ENCODE measurements around the gene MTCL1. TPM values are rescaled to one million over a fixed set of nuclear protein-coding genes. Genes with fewer than 3 reads are reported as not detected.

The MTCL1 gene
- total RNA-seq, 2 donors from 2014 or later, result 11.2 to 73.1 TPM

DNA sequence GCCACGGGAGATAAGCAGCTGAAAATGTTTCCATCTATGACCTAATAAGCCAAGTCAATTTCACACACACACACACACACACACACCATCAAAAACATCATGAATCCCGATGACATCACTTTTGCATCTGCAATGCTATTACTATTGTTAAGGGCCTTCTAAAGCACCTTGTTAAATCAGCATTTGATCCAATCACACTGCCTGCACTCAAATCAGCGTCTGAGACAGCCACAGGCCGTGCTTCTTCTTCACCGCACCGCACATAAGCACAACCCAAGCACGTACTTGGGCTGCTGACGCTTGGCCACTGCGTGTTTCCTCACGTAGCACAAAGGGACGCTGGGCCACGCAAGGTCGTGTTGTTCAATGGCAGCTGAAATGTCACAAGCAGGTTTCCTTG is 15.8 kb upstream of the MTCL1 start:
- intact Hi-C loops (cut with DNase I), result no loop called here
- no peaks in the 10 kb centered on the region for H3K36me3 ChIP-seq
- H3K9me3 ChIP-seq, result no peaks in the 10 kb centered on the region
- TF ChIP-seq POLR2AphosphoS5 (IDR thresholded peaks at IDR 0.05) (no peak), POLR2A (IDR thresholded peaks at IDR 0.05) (no peak)
- TF ChIP-seq, protein P1, sequence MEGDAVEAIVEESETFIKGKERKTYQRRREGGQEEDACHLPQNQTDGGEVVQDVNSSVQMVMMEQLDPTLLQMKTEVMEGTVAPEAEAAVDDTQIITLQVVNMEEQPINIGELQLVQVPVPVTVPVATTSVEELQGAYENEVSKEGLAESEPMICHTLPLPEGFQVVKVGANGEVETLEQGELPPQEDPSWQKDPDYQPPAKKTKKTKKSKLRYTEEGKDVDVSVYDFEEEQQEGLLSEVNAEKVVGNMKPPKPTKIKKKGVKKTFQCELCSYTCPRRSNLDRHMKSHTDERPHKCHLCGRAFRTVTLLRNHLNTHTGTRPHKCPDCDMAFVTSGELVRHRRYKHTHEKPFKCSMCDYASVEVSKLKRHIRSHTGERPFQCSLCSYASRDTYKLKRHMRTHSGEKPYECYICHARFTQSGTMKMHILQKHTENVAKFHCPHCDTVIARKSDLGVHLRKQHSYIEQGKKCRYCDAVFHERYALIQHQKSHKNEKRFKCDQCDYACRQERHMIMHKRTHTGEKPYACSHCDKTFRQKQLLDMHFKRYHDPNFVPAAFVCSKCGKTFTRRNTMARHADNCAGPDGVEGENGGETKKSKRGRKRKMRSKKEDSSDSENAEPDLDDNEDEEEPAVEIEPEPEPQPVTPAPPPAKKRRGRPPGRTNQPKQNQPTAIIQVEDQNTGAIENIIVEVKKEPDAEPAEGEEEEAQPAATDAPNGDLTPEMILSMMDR (IDR thresholded peaks at IDR 0.05), result no peak
- H3K27ac ChIP-seq, result no peak overlapping the region
- no peaks in the 10 kb centered on the region for H3K27me3 ChIP-seq (replicated peaks; ENCODE audit: insufficient read depth)
- no peak overlapping the region for H3K4me3 ChIP-seq
- 91% methylated on average over 13 of the region's 13 CpGs for WGBS
- no peaks in the 10 kb centered on the region for H3K4me1 ChIP-seq (replicated peaks)
- DNase-seq (ENCODE audit: low spot score), result no peak

DNA sequence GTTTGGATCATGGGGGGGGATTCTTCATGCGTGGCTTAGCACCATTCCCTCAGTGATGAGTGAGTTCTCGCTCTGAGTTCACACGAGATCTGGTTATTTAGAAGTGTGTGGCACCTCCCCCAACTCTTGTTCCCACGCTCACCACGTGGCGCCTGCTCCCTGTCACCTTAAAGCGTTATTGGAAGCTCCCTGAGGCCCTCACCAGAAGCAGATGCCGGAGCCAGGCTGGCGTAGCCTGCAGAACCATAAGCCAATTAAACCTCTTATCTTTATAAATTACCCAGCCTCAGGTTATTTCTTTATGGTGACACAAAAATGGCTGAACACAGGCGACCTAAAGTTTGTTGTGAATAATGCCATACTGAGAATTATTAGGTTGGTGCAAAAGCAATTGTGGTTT is 10.5 kb upstream of the MTCL1 start:
- DNase-seq (ENCODE audit: low spot score), result no peak
- no peaks in the 10 kb centered on the region for H3K36me3 ChIP-seq
- H3K27ac ChIP-seq, result no peak overlapping the region
- intact Hi-C loops (cut with DNase I), result no loop called here
- H3K4me3 ChIP-seq, result no peak overlapping the region
- H3K27me3 ChIP-seq (replicated peaks; ENCODE audit: insufficient read depth), result no peaks in the 10 kb centered on the region
- H3K9me3 ChIP-seq, result no peaks in the 10 kb centered on the region
- TF ChIP-seq, protein P1 (IDR thresholded peaks at IDR 0.05), result no peak
- TF ChIP-seq POLR2A (IDR thresholded peaks at IDR 0.05) (no peak), POLR2AphosphoS5 (IDR thresholded peaks at IDR 0.05) (no peak)
- WGBS, result 91% methylated on average over 10 of the region's 10 CpGs
- no peaks in the 10 kb centered on the region for H3K4me1 ChIP-seq (replicated peaks)

DNA sequence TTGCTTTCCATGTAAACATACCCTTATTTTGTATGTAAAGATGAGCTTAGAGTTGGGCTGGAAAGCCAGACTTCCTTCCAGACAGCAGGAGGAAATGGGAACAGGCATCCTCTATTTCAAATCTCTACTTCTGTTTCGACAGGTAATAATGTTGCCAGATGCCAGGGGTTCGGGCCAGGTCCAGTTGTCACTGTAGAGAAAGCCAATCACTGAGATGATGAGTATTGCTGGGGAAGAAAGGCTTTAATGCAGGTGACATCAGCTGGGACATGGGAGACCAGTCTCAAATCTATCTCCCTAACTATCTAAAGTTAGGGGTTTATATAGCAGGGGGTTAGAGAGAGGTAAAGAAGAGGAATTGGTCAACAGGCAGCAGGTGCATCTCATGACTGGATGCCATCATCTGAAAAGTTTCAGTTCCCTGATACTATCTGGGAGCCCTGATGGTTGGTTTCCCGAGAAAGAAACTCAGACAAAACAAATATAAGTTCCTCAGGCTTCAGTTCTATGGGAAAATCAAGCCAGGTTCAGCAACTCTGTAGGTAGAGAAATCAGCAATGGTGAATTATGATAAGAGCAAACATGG is 9.3 kb upstream of the MTCL1 start:
- H3K36me3 ChIP-seq, result no peaks in the 10 kb centered on the region
- H3K9me3 ChIP-seq, result no peaks in the 10 kb centered on the region
- H3K27ac ChIP-seq, result no peak overlapping the region
- intact Hi-C loops (cut with DNase I), result loop anchor here (2.0 kb wide), 1 partner anchor 291 kb away; no protein-coding TSS in a partner anchor
- no peak for DNase-seq (ENCODE audit: low spot score)
- no peaks in the 10 kb centered on the region for H3K27me3 ChIP-seq (replicated peaks; ENCODE audit: insufficient read depth)
- H3K4me1 ChIP-seq (replicated peaks), result no peaks in the 10 kb centered on the region
- WGBS, result 86% methylated on average over 3 of the region's 3 CpGs
- TF ChIP-seq, protein P1 (IDR thresholded peaks at IDR 0.05), result no peak
- TF ChIP-seq POLR2A (IDR thresholded peaks at IDR 0.05), result no peak
- TF ChIP-seq POLR2AphosphoS5 (IDR thresholded peaks at IDR 0.05), result no peak
- H3K4me3 ChIP-seq, result no peak overlapping the region

DNA sequence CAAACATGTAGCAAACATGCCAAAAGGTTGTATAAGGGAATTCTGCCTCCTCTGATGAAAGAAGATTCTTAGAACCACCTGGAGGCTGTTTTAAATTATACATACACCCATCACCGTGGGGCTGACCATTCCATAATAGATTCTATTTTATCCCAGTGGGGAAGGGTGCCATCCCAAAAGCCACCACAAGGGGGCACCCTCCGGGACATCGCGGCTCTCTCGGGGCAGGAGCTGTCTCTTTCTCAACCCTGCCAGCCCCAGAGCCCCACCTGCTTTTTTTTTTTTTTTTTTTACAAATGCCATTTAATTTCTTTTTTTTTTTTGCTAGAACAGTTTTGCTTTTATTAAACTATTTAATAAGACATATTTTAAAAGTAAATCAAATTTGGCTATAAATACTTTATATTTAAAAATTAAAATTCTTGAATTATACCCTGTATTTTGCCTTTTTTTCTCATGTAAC is 8.6 kb upstream of the MTCL1 start:
- Histone ChIP-seq H3K4me3 (no peak overlapping the region), H3K27ac (no peak overlapping the region), H3K27me3 (replicated peaks; ENCODE audit: insufficient read depth) (no peaks in the 10 kb centered on the region), H3K9me3 (no peaks in the 10 kb centered on the region), H3K4me1 (replicated peaks) (no peaks in the 10 kb centered on the region), H3K36me3 (no peaks in the 10 kb centered on the region)
- TF ChIP-seq, protein P1 (IDR thresholded peaks at IDR 0.05), result peak; percentile 82 to 93 (median 84)
- TF ChIP-seq POLR2A (IDR thresholded peaks at IDR 0.05), result no peak
- TF ChIP-seq POLR2AphosphoS5 (IDR thresholded peaks at IDR 0.05), result no peak
- intact Hi-C loops (cut with DNase I), result loop anchor here (2.0 kb wide), 1 partner anchor 290 kb away; no protein-coding TSS in a partner anchor
- under 1% methylated on average over 5 of the region's 5 CpGs for WGBS
- DNase-seq (ENCODE audit: low spot score), result peak; percentile 60

DNA sequence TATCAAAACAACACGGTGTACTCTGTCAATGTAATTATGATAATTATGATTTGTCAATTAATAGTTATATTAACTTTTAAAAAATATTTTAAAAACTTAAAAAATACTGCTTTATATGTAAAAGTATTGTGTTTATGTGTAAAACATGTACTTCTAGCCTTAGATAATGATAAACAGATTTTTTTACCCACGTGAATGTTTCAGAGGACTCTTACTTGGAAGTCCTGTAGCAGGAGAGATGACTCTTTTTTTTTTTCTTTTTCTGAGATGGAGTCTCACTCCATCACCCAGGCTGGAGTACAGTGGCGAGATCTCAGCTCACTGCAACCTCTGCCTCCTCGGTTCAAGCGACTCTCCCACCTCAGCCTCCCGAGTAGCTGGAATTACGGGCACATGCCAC is 6.2 kb upstream of the MTCL1 start:
- Histone ChIP-seq H3K27ac (no peak overlapping the region), H3K4me3 (no peak overlapping the region), H3K9me3 (no peaks in the 10 kb centered on the region), H3K27me3 (replicated peaks; ENCODE audit: insufficient read depth) (no peaks in the 10 kb centered on the region), H3K4me1 (replicated peaks) (no peaks in the 10 kb centered on the region), H3K36me3 (no peaks in the 10 kb centered on the region)
- 92% methylated on average over 7 of the region's 7 CpGs for WGBS
- DNase-seq (ENCODE audit: low spot score), result no peak
- intact Hi-C loops (cut with DNase I), result no loop called here
- TF ChIP-seq POLR2AphosphoS5 (IDR thresholded peaks at IDR 0.05), result no peak
- TF ChIP-seq, protein P1 (IDR thresholded peaks at IDR 0.05), result no peak
- TF ChIP-seq POLR2A (IDR thresholded peaks at IDR 0.05), result no peak
